K562 (cell line): ENCODE results near the gene POLR2C. TPM values are rescaled to one million over a fixed set of nuclear protein-coding genes. Genes with fewer than 3 reads are reported as not detected.
A peak's percentile ranks its signal among the peaks of the same experiment; 100 is the strongest.

Source experiments
- ATAC-seq: fragments of 200-7000 bp; cut with Tn5 transposase; 3 replicates; pipeline ENCODE4 v1.9.1; 2020; ENCODE audit warnings: moderate library complexity
- BruUV-seq: library from RNA; stranded (reverse); fragments of 400-500 nt; replicated peaks from 2 replicates; lab custom pipeline; 2021; lab: Mats Ljungman, UMichigan
- CTCF ChIA-PET: fragments of 300-600 bp; formaldehyde crosslinking; extraction: SDS; loops from one replicate; lab custom pipeline; 2021; ENCODE audit warnings: low intra/inter-chr PET ratio; lab: Yijun Ruan, JAX
- POLR2A ChIA-PET: fragments of 300-600, 350-650 bp; sonication (Branson Sonifier 250); formaldehyde crosslinking; extraction: SDS; loops from one replicate; lab custom pipeline; 2021; ENCODE audit warnings: antibody characterized with exemption, inconsistent platforms; lab: Yijun Ruan, JAX
- DNase-seq, 4 experiments: peaks; one replicate each; pipeline versions ENCODE4 v3.0.0 to v3.0.0-alpha.2; 2011 to 2018; ENCODE audit warnings: low spot score in 3 of 4, mixed read lengths in 3 of 4; ENCODE audit errors: extremely low read depth in 1 of 4
- FAIRE-seq: peaks from 2 replicates; lab custom pipeline; 2011; peaks lifted over from hg19 to GRCh38; lab: Jason Lieb, UNC
- H2AFZ ChIP-seq: 2 replicates; pipeline ENCODE4 v1.6.0; 2011; ENCODE audit warnings: low read depth, low read length, control low read depth, inconsistent platforms
- H3K27ac ChIP-seq: fragments of 200-600 bp; 3 replicates; pipeline ENCODE4 v1.8.0; 2011; ENCODE audit warnings: low read depth, mild to moderate bottlenecking, control low read depth, inconsistent platforms, low read length, moderate library complexity, mixed read lengths; ENCODE audit errors: extremely low read depth
- H3K27me3 ChIP-seq, 2 experiments: fragments of 300-600 bp in 1 of 2; 2 replicates in 1 of 2; 3 replicates in 1 of 2; pipeline versions ENCODE4 v1.6.0 to v1.8.0; 2011; ENCODE audit warnings: inconsistent platforms in 2 of 2, low read length in 2 of 2, mild to moderate bottlenecking in 1 of 2, mixed read lengths in 1 of 2, moderate library complexity in 1 of 2; ENCODE audit not compliant: control insufficient read depth in 2 of 2, insufficient read depth in 2 of 2
- H3K36me3 ChIP-seq: fragments of 300-600 bp; 3 replicates; pipeline ENCODE4 v1.8.0; 2011; ENCODE audit warnings: mild to moderate bottlenecking, low read length, inconsistent platforms; ENCODE audit not compliant: control insufficient read depth, insufficient read depth
- H3K4me1 ChIP-seq, 2 experiments: fragments of 200-600 bp in 1 of 2; replicated peaks in 1 of 2; 2 replicates in 1 of 2; 3 replicates in 1 of 2; pipeline versions ENCODE4 v1.5.1 to v1.8.0; 2011; ENCODE audit warnings: inconsistent platforms in 2 of 2, low read length in 2 of 2, mild to moderate bottlenecking in 1 of 2, mixed read lengths in 1 of 2, moderate library complexity in 1 of 2; ENCODE audit not compliant: control insufficient read depth in 2 of 2, insufficient read depth in 2 of 2
- H3K4me2 ChIP-seq: 2 replicates; pipeline ENCODE4 v1.6.1; 2011; ENCODE audit warnings: low read length, control low read depth, inconsistent platforms, mixed read lengths; ENCODE audit not compliant: insufficient read depth
- H3K4me3 ChIP-seq: fragments of 200-600 bp; sonication (generic), shearing (Covaris generic); 2 replicates; pipeline ENCODE4 v1.5.1; 2016; ENCODE audit warnings: control low read depth, inconsistent platforms
- H3K79me2 ChIP-seq: fragments of 200-600 bp; 3 replicates; pipeline ENCODE4 v1.8.0; 2011; ENCODE audit warnings: low read length, inconsistent platforms; ENCODE audit not compliant: control insufficient read depth, insufficient read depth
- H3K9ac ChIP-seq, 2 experiments: 2 replicates each; pipeline versions ENCODE4 v1.6.0 to v1.6.1; 2011; ENCODE audit warnings: low read depth in 2 of 2, low read length in 2 of 2, control low read depth in 1 of 2, inconsistent platforms in 1 of 2, mild to moderate bottlenecking in 1 of 2, mixed read lengths in 1 of 2; ENCODE audit not compliant: insufficient read depth in 1 of 2
- H3K9me1 ChIP-seq: one replicate; pipeline ENCODE4 v1.6.0; 2011; ENCODE audit warnings: inconsistent platforms, mild to moderate bottlenecking, low read length, moderate library complexity; ENCODE audit not compliant: control insufficient read depth, insufficient read depth
- H3K9me3 ChIP-seq: replicated peaks from 2 replicates; pipeline ENCODE4 v1.5.1; 2011; ENCODE audit warnings: low read depth, low read length, inconsistent platforms; ENCODE audit not compliant: control insufficient read depth, insufficient read depth
- H4K20me1 ChIP-seq: replicated peaks from 2 replicates; pipeline ENCODE4 v1.6.1; 2011; ENCODE audit warnings: low read length, inconsistent platforms, mixed read lengths; ENCODE audit not compliant: control insufficient read depth, insufficient read depth
- CBX5 ChIP-seq: IDR thresholded peaks from 2 replicates; pipeline ENCODE4 v1.6.1; 2014; ENCODE audit warnings: low read depth, borderline replicate concordance
- CEBPB ChIP-seq: fragments of 450-650 bp; IDR thresholded peaks from 2 replicates; pipeline ENCODE4 v1.6.1; 2016; ENCODE audit warnings: missing genetic modification characterization, missing compliant biosample characterization
- CHD1 ChIP-seq: fragments of 200-600 bp; sonication (generic); IDR thresholded peaks from one replicate; pipeline ENCODE4 v1.6.1; 2012; ENCODE audit warnings: mild to moderate bottlenecking, moderate library complexity, low read length, inconsistent platforms
- CTBP1 ChIP-seq: fragments of 450-650 bp; IDR thresholded peaks from 2 replicates; pipeline ENCODE4 v1.6.1; 2016; ENCODE audit warnings: borderline replicate concordance
- FOXJ3 ChIP-seq: sonication (generic); formaldehyde crosslinking; IDR thresholded peaks from 2 replicates; pipeline ENCODE4 v1.4.0; 2020; ENCODE audit warnings: mild to moderate bottlenecking, missing genetic modification reagents
- FUS ChIP-seq: fragments of 200-400 bp; formaldehyde crosslinking; optimal IDR thresholded peaks from 2 replicates; pipeline ENCODE3; 2017; ENCODE audit warnings: low read depth, low read length
- HOXB6 ChIP-seq: fragments of 250-450 bp; sonication (Bioruptor Pico); IDR thresholded peaks from 2 replicates; pipeline ENCODE4 v1.5.1; 2022; ENCODE audit warnings: mild to moderate bottlenecking, borderline replicate concordance
- ILF3 ChIP-seq: fragments of 450-650 bp; IDR thresholded peaks from 2 replicates; pipeline ENCODE4 v1.6.1; 2018; ENCODE audit warnings: antibody characterized with exemption, mild to moderate bottlenecking, moderate library complexity, borderline replicate concordance
- KDM4B ChIP-seq, 2 experiments: fragments of 450-650 bp in 1 of 2; sonication (generic) in 1 of 2; IDR thresholded peaks; 2 replicates each; pipeline ENCODE4 v1.6.1; 2016 to 2017; ENCODE audit warnings: borderline replicate concordance in 2 of 2, antibody characterized with exemption in 1 of 2, low read depth in 1 of 2, mild to moderate bottlenecking in 1 of 2
- POLR3A ChIP-seq: IDR thresholded peaks from 2 replicates; pipeline ENCODE4 v1.6.1; 2011; ENCODE audit warnings: borderline replicate concordance, mild to moderate bottlenecking, moderate library complexity; ENCODE audit not compliant: insufficient read length, insufficient read depth; ENCODE audit errors: extremely low read depth
- PRDM10 ChIP-seq: fragments of 450-650 bp; IDR thresholded peaks from 2 replicates; pipeline ENCODE4 v1.6.1; 2018; ENCODE audit not compliant: partially characterized antibody
- RBM15 ChIP-seq: fragments of 200-400 bp; formaldehyde crosslinking; IDR thresholded peaks from 2 replicates; pipeline ENCODE4 v1.6.1; 2018; ENCODE audit warnings: mild to moderate bottlenecking, low read length, moderate library complexity; ENCODE audit not compliant: insufficient read depth
- RBM34 ChIP-seq: fragments of 200-400 bp; formaldehyde crosslinking; IDR thresholded peaks from 2 replicates; pipeline ENCODE4 v1.6.1; 2018; ENCODE audit warnings: low read length, borderline replicate concordance; ENCODE audit not compliant: insufficient read depth
- ZBTB7A ChIP-seq: IDR thresholded peaks from 2 replicates; pipeline ENCODE4 v1.6.1; 2011; ENCODE audit warnings: low read depth, mild to moderate bottlenecking, low read length, moderate library complexity, borderline replicate concordance; ENCODE audit not compliant: control insufficient read depth
- ZFP36 ChIP-seq: fragments of 150-350 bp; IDR thresholded peaks from 2 replicates; pipeline ENCODE4 v1.6.1; 2018; ENCODE audit warnings: low read length, low read depth; ENCODE audit not compliant: partially characterized antibody
- ZNF263 ChIP-seq: sonication (generic); formaldehyde crosslinking; IDR thresholded peaks from 2 replicates; pipeline ENCODE4 v1.8.0; 2022; ENCODE audit warnings: mild to moderate bottlenecking, missing genetic modification reagents, borderline replicate concordance
- ZNF785 ChIP-seq: fragments of 250-450 bp; sonication (Bioruptor Pico); IDR thresholded peaks from 2 replicates; pipeline ENCODE4 v1.4.0; 2020; ENCODE audit warnings: mild to moderate bottlenecking
- WGBS: fragments of 100-300 bp; shearing (Covaris generic); methylation state at CpG from one replicate; pipeline ENCODE4 v1.1.6; 2016; ENCODE audit warnings: low coverage, mixed read lengths; ENCODE audit not compliant: insufficient coverage; ENCODE audit errors: missing lambda C conversion rate; 5-methylcytosine and 5-hydroxymethylcytosine counted together
- in situ Hi-C: fragments of 300-500 bp; cut with MboI; formaldehyde crosslinking; loops from 4 replicates; pipeline ENCODE4 v1.15.0; 2018; ENCODE audit warnings: inconsistent platforms, mixed read lengths
- intact Hi-C: fragments of 100-400 bp; cut with micrococcal nuclease; formaldehyde crosslinking; loops from 2 replicates; pipeline ENCODE4 v1.14.2; 2022
- polyA plus RNA-seq, 8 experiments: library from polyadenylated mRNA; depleted of rRNA in 4 of 8; stranded (reverse) in 5 of 8; unstranded in 3 of 8; fragments of >200 nt; fragmentation: Nextera tagmentation in 2 of 8; fragmentation: Illumina TruSeq in 1 of 8; extraction: Ambion mirVana in 2 of 8; extraction: Trizol in 1 of 8; gene quantifications; 2 replicates each; pipeline versions ENCODE4 v1.2.1 to v1.2.3, GENCODE V29; 2011 to 2014; ENCODE audit warnings: inconsistent platforms in 1 of 8, missing spikeins in 1 of 8
- total RNA-seq, 7 experiments: library from RNA; depleted of rRNA in 6 of 7; stranded (reverse); fragments of >200 nt in 6 of 7; fragmentation: Illumina TruSeq in 2 of 7; extraction: Trizol in 2 of 7; gene quantifications; 2 replicates each; pipeline versions ENCODE4 v1.2.1 to v1.2.3, GENCODE V29; 2011 to 2021; ENCODE audit warnings: low replicate concordance in 1 of 7

Gene POLR2C
- total and polyA plus RNA-seq, 9 of the 15 experiments (the other 6 are each of a cell fraction or from before 2014, with no cell fraction given): 70.3 to 163 (median 92.3) TPM

DNA sequence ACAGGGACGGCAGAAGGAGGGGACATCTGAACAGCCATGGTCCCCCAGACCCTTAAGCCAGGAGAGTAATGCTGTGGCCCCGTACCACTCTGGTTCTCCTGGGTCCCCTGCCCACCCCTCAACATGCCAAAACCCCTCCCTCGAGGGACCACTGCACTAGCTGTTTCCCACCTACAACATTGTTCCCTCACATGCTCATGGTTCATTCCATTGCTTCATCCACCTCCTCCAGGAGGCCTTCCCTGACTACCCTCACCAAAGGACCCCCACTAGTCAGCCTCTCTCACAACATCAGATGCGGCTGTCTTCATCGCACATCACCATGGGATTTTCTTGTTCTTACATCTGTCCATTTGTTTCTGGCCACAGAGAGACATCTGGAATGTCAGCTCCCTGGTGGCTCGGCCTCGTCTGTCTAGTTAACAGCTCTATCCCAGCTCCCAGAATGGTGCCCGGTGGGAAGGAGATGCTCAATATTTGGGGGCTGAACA, 22.1 kb downstream of the POLR2C start:
- FAIRE-seq (no peak), ATAC-seq (no peak), DNase-seq (peak in 1 of 4 experiments; percentile 3)
- WGBS: 59% methylated on average over 8 of the region's 8 CpGs
- no peak overlapping the region for H3K4me3 ChIP-seq
- H3K36me3 ChIP-seq: no peaks in the 10 kb centered on the region
- no peaks in the 10 kb centered on the region for H3K27me3 ChIP-seq
- H3K9me1 ChIP-seq: no peaks in the 10 kb centered on the region
- ChIA-PET CTCF (no interaction called here), POLR2A (no interaction called here)
- no peak overlapping the region for H2AFZ ChIP-seq
- H3K27ac ChIP-seq: no peak overlapping the region
- no peaks in the 10 kb centered on the region for H3K79me2 ChIP-seq
- H3K4me1 ChIP-seq: peaks cover 15 to 49% of the 10 kb centered on the region in 2 experiments; a peak in 4 of 5 replicates
- intact Hi-C loops (no loop called here), in situ Hi-C loops (no loop called here)
- TF ChIP-seq ZFP36: peak; percentile 92
- TF ChIP-seq POLR3A: no peak
- no peak for TF ChIP-seq ZNF785 (CRISPR knock-in tag)
- no peak for TF ChIP-seq CBX5
- TF ChIP-seq FUS: no peak
- no peak for TF ChIP-seq RBM15
- TF ChIP-seq HOXB6 (CRISPR knock-in tag): no peak
- TF ChIP-seq KDM4B (IDR thresholded peaks at IDR 0.05; ENCODE audit: borderline replicate concordance in 2 of 2, low read depth in 1 of 2): no peak
- peak; percentile 0; the same call in 1 of the 2 replicates for TF ChIP-seq ZNF263 (CRISPR knock-in tag)
- TF ChIP-seq RBM34: no peak
- 0 out of 2 replicates have a peak, but pooled peaks have one; percentile 1 for TF ChIP-seq CTBP1
- no peak for TF ChIP-seq ILF3
- TF ChIP-seq FOXJ3 (CRISPR knock-in tag): no peak
- TF ChIP-seq ZBTB7A: peak; percentile 39; the same call in 1 of the 2 replicates
- no peak for TF ChIP-seq CEBPB (tag)
- no peak for TF ChIP-seq CHD1
- peak; percentile 78 for TF ChIP-seq PRDM10
- BruUV-seq: no TSS peak
- H4K20me1 ChIP-seq: no peaks in the 10 kb centered on the region
- no peaks in the 10 kb centered on the region for H3K9me3 ChIP-seq
- H3K9ac ChIP-seq: no peak overlapping the region
- no peak overlapping the region for H3K4me2 ChIP-seq
